SK-N-SH treated with all-trans-retinoic acid at 6 μM for 48 hours (cell line): ENCODE measurements around the gene CNTN4.

Source experiments
- ATAC-seq: fragments of 200-7000 bp; cut with Tn5 transposase; 3 replicates; pipeline ENCODE4 v1.9.1; 2020; ENCODE audit warnings: mild to moderate bottlenecking, moderate library complexity
- ARNTL ChIP-seq: fragments of 450-650 bp; formaldehyde crosslinking; IDR thresholded peaks from 2 replicates; pipeline ENCODE4 v1.5.0; 2020; ENCODE audit warnings: low read depth, mild to moderate bottlenecking, moderate library complexity, borderline replicate concordance
- BACH2 ChIP-seq: fragments of 250-450 bp; sonication (Bioruptor Pico); IDR thresholded peaks from 2 replicates; pipeline ENCODE4 v1.9.0; 2021; ENCODE audit warnings: mild to moderate bottlenecking, borderline replicate concordance
- CREB5 ChIP-seq: fragments of 250-450 bp; sonication (Bioruptor Pico); IDR thresholded peaks from 2 replicates; pipeline ENCODE4 v1.5.1; 2020; ENCODE audit warnings: low read depth, mild to moderate bottlenecking, moderate library complexity
- CSRNP3 ChIP-seq: fragments of 250-450 bp; sonication (Bioruptor Pico); IDR thresholded peaks from 2 replicates; pipeline ENCODE4 v1.5.1; 2021; ENCODE audit warnings: mild to moderate bottlenecking, moderate library complexity
- ESRRG ChIP-seq: fragments of 250-450 bp; sonication (Bioruptor Pico); IDR thresholded peaks from 2 replicates; pipeline ENCODE4 v1.6.1; 2021; ENCODE audit warnings: mild to moderate bottlenecking
- GLIS3 ChIP-seq: fragments of 250-450 bp; sonication (Bioruptor Pico); IDR thresholded peaks from 2 replicates; pipeline ENCODE4 v1.5.0; 2020; ENCODE audit warnings: mild to moderate bottlenecking, moderate library complexity
- ISL1 ChIP-seq: fragments of 250-450 bp; sonication (Bioruptor Pico); IDR thresholded peaks from 2 replicates; pipeline ENCODE4 v2.1.2; 2022; ENCODE audit warnings: mild to moderate bottlenecking, moderate library complexity
- POU6F1 ChIP-seq: fragments of 250-450 bp; sonication (Bioruptor Pico); IDR thresholded peaks from 2 replicates; pipeline ENCODE4 v1.8.0; 2021; ENCODE audit warnings: low read depth, mild to moderate bottlenecking, moderate library complexity, borderline replicate concordance
- PPARA ChIP-seq: fragments of 250-450 bp; sonication (Bioruptor Pico); IDR thresholded peaks from 2 replicates; pipeline ENCODE4 v1.5.0; 2020; ENCODE audit warnings: mild to moderate bottlenecking, borderline replicate concordance
- TOX ChIP-seq: fragments of 250-450 bp; sonication (Bioruptor Pico); IDR thresholded peaks from 2 replicates; pipeline ENCODE4 v1.8.0; 2021; ENCODE audit warnings: mild to moderate bottlenecking, moderate library complexity, borderline replicate concordance
- TSHZ2 ChIP-seq: fragments of 250-450 bp; sonication (Bioruptor Pico); IDR thresholded peaks from 2 replicates; pipeline ENCODE4 v1.5.0; 2020; ENCODE audit warnings: mild to moderate bottlenecking, moderate library complexity
- ZC3H10 ChIP-seq: fragments of 250-450 bp; sonication (Bioruptor Pico); IDR thresholded peaks from 2 replicates; pipeline ENCODE4 v1.5.1; 2021; ENCODE audit warnings: mild to moderate bottlenecking, moderate library complexity
- ZFP3 ChIP-seq: fragments of 250-450 bp; sonication (Bioruptor Pico); IDR thresholded peaks from 2 replicates; pipeline ENCODE4 v1.5.0; 2020; ENCODE audit warnings: mild to moderate bottlenecking, moderate library complexity
- ZFP30 ChIP-seq: fragments of 450-650 bp; formaldehyde crosslinking; IDR thresholded peaks from 2 replicates; pipeline ENCODE4 v1.5.0; 2022; ENCODE audit warnings: mild to moderate bottlenecking, moderate library complexity
- ZNF565 ChIP-seq: fragments of 450-650 bp; formaldehyde crosslinking; conservative IDR thresholded peaks from 2 replicates; pipeline ENCODE4 v1.5.0; 2020; ENCODE audit warnings: low read depth, mild to moderate bottlenecking, moderate library complexity
- ZNF70 ChIP-seq: fragments of 450-650 bp; formaldehyde crosslinking; IDR thresholded peaks from 2 replicates; pipeline ENCODE4 v1.5.0; 2020; ENCODE audit warnings: mild to moderate bottlenecking, moderate library complexity
- ZNF8 ChIP-seq: fragments of 450-650 bp; formaldehyde crosslinking; IDR thresholded peaks from 2 replicates; pipeline ENCODE4 v1.5.0; 2020; ENCODE audit warnings: mild to moderate bottlenecking, moderate library complexity

CNTN4 gene

GRCh38 chr3:2516762-2517441 lies 418.2 kb downstream of the CNTN4 start:
- no peak for ATAC-seq
- TF ChIP-seq ZNF565 (no peak), POU6F1 (CRISPR knock-in tag) (no peak), ZNF70 (CRISPR knock-in tag) (no peak), PPARA (CRISPR knock-in tag) (no peak), ZNF8 (CRISPR knock-in tag) (no peak), ARNTL (no peak), BACH2 (no peak)
- TF ChIP-seq, all 23 proteins: peak for 0

- no peak for ATAC-seq
- no peak for TF ChIP-seq CSRNP3
Measured at GRCh38 chr3:2517500-2518172, 419.0 kb downstream of the CNTN4 start.

- no peak for ATAC-seq
- TF ChIP-seq GLIS3 (CRISPR knock-in tag), result no peak
- TF ChIP-seq TOX (CRISPR knock-in tag), result no peak
- no peak for TF ChIP-seq ZFP30
- TF ChIP-seq ZC3H10 (CRISPR knock-in tag), result no peak
- no peak for TF ChIP-seq ESRRG (CRISPR knock-in tag)
- no peak for TF ChIP-seq CREB5
- TF ChIP-seq ARNTL, result no peak
Measured at GRCh38 chr3:2523281-2523836, 424.7 kb downstream of the CNTN4 start.

GRCh38 chr3:2525968-2526367 lies 427.3 kb downstream of the CNTN4 start:
- TF ChIP-seq TSHZ2 (no peak), ZFP3 (CRISPR knock-in tag) (no peak), ARNTL (no peak), CSRNP3 (no peak), ISL1 (CRISPR knock-in tag) (no peak), ZNF70 (CRISPR knock-in tag) (no peak), GLIS3 (CRISPR knock-in tag) (no peak), BACH2 (no peak), ZFP30 (no peak)
- TF ChIP-seq, all 23 proteins: peak for 0
- ATAC-seq, result no peak

GRCh38 chr3:2526926-2527325 lies 428.3 kb downstream of the CNTN4 start:
- no peak for ATAC-seq
- TF ChIP-seq TSHZ2 (no peak), GLIS3 (CRISPR knock-in tag) (no peak), ISL1 (CRISPR knock-in tag) (no peak; the same call in 1 of the 2 replicates), CSRNP3 (no peak)
